Endothelial cell of umbilical vein (primary cell): ENCODE measurements around the gene GALR2. TPM values are rescaled to one million over a fixed set of nuclear protein-coding genes. Genes with fewer than 3 reads are reported as not detected.

Source experiments
- BruUV-seq: library from RNA; stranded (reverse); fragments of 400-500 nt; replicated peaks from 2 replicates; lab custom pipeline; 2021; lab: Mats Ljungman, UMichigan
- CTCF ChIA-PET: fragments of 300-600, 350-600 bp; sonication (Branson Sonifier 250); formaldehyde crosslinking; loops from one replicate; lab custom pipeline; 2021; ENCODE audit warnings: antibody characterized with exemption, inconsistent platforms; lab: Charles Lee
- POLR2A ChIA-PET: fragments of 300-600, 350-600 bp; sonication (Branson Sonifier 250); formaldehyde crosslinking; loops from one replicate; lab custom pipeline; 2021; ENCODE audit warnings: antibody characterized with exemption, inconsistent platforms; lab: Charles Lee
- DNase-seq: peaks from one replicate; pipeline ENCODE4 v3.0.0-alpha.2; 2011; ENCODE audit warnings: low read depth, low spot score
- FAIRE-seq: peaks from 2 replicates; lab custom pipeline; 2011; peaks lifted over from hg19 to GRCh38; lab: Jason Lieb, UNC
- H2AFZ ChIP-seq: 2 replicates; pipeline ENCODE4 v1.6.0; 2012; ENCODE audit warnings: low read depth, low read length, control low read depth, inconsistent platforms
- H3K27ac ChIP-seq: 2 replicates; pipeline ENCODE4 v1.5.1; 2011; ENCODE audit warnings: low read depth, mild to moderate bottlenecking, control low read depth, low read length, moderate library complexity; ENCODE audit not compliant: insufficient read depth
- H3K27me3 ChIP-seq, 2 experiments: 2 replicates each; pipeline versions ENCODE4 v1.6.0 to v1.6.1; 2011; ENCODE audit warnings: low read length in 2 of 2, mixed read lengths in 1 of 2; ENCODE audit not compliant: control insufficient read depth in 2 of 2, insufficient read depth in 2 of 2
- H3K36me3 ChIP-seq, 2 experiments: 2 replicates in 1 of 2; 3 replicates in 1 of 2; pipeline ENCODE4 v1.5.1; 2011; ENCODE audit warnings: low read length in 2 of 2, mild to moderate bottlenecking in 1 of 2, moderate library complexity in 1 of 2; ENCODE audit not compliant: control insufficient read depth in 2 of 2, insufficient read depth in 2 of 2; ENCODE audit errors: extremely low read depth in 1 of 2
- H3K4me1 ChIP-seq: 3 replicates; pipeline ENCODE4 v1.5.1; 2011; ENCODE audit warnings: mild to moderate bottlenecking, low read length; ENCODE audit not compliant: control insufficient read depth, insufficient read depth; ENCODE audit errors: extremely low read depth
- H3K4me2 ChIP-seq: 2 replicates; pipeline ENCODE4 v1.6.1; 2011; ENCODE audit warnings: low read length, control low read depth, mixed read lengths; ENCODE audit not compliant: insufficient read depth
- H3K4me3 ChIP-seq, 3 experiments: fragments of 200-600 bp in 1 of 3; sonication (generic), shearing (Covaris generic) in 1 of 3; replicated peaks in 1 of 3; 2 replicates each; pipeline ENCODE4 v1.5.1; 2011 to 2016; ENCODE audit warnings: control low read depth in 3 of 3, low read length in 3 of 3, mild to moderate bottlenecking in 2 of 3, inconsistent platforms in 1 of 3, low read depth in 1 of 3, moderate library complexity in 1 of 3; ENCODE audit not compliant: insufficient read depth in 1 of 3
- H3K79me2 ChIP-seq: 2 replicates; pipeline ENCODE4 v1.6.0; 2012; ENCODE audit warnings: low read length, inconsistent platforms; ENCODE audit not compliant: control insufficient read depth, insufficient read depth
- H3K9ac ChIP-seq: replicated peaks from 2 replicates; pipeline ENCODE3; 2011; ENCODE audit warnings: low read length, control low read depth; ENCODE audit not compliant: insufficient read depth; ENCODE audit errors: extremely low read depth
- H3K9me1 ChIP-seq: replicated peaks from 3 replicates; pipeline ENCODE4 v1.6.0; 2011; ENCODE audit warnings: mild to moderate bottlenecking, low read length; ENCODE audit not compliant: control insufficient read depth, insufficient read depth; ENCODE audit errors: extremely low read depth
- H3K9me3 ChIP-seq: replicated peaks from 2 replicates; pipeline ENCODE4 v1.5.1; 2012; ENCODE audit warnings: low read length, inconsistent platforms; ENCODE audit not compliant: control insufficient read depth, insufficient read depth
- H4K20me1 ChIP-seq: replicated peaks from 2 replicates; pipeline ENCODE3; 2011; ENCODE audit warnings: mild to moderate bottlenecking, low read length; ENCODE audit not compliant: control insufficient read depth, insufficient read depth; ENCODE audit errors: extremely low read depth
- dilution Hi-C: fragments of 300-500 bp; cut with MboI; formaldehyde crosslinking; loops from one replicate; pipeline ENCODE4 v1.15.0; 2019; ENCODE audit warnings: low sequenced_read_pairs; ENCODE audit not compliant: extremely low pct_ligation_motif_present
- intact Hi-C: fragments of 100-400 bp; cut with micrococcal nuclease; formaldehyde crosslinking; loops from one replicate; pipeline ENCODE4 v1.10.0; 2022
- polyA plus RNA-seq, 4 experiments: library from polyadenylated mRNA; depleted of rRNA in 3 of 4; stranded (reverse) in 3 of 4; unstranded in 1 of 4; fragments of >200 nt; gene quantifications; 2 replicates each; pipeline versions ENCODE4 v1.2.1 to v1.2.3, GENCODE V29; 2011 to 2012; ENCODE audit warnings: missing spikeins in 1 of 4
- total RNA-seq: library from RNA; stranded (reverse); gene quantifications from 2 replicates; pipeline ENCODE4 v1.2.3, GENCODE V29; 2021
- TF ChIP-seq, protein P1 (sequence below): IDR thresholded peaks from 2 replicates; pipeline ENCODE4 v1.6.1; 2011; ENCODE audit not compliant: insufficient read depth, insufficient read length
- TF ChIP-seq, protein P2 (sequence below), 2 donors: IDR thresholded peaks; 1 replicate in 1 of 2; 2 replicates in 1 of 2; pipeline ENCODE4 v1.5.1; 2011; ENCODE audit warnings: low read length in 2 of 2, mild to moderate bottlenecking in 2 of 2, moderate library complexity in 2 of 2, control low read depth in 1 of 2, inconsistent platforms in 1 of 2, low read depth in 1 of 2; ENCODE audit not compliant: insufficient read depth in 1 of 2; ENCODE audit errors: extremely low read depth in 1 of 2

Gene GALR2
- total and polyA plus RNA-seq, 2 donors (not counting 3 experiments of a cell fraction or from before 2014, with no cell fraction given), result 0.47 TPM; not detected in 1

GRCh38 chr17:76081295-76082210 lies 7.0 kb downstream of the GALR2 start:
- CTCF ChIA-PET, result no interaction called here
- no peak overlapping the region for H2AFZ ChIP-seq
- H3K4me1 ChIP-seq, result no peaks in the 10 kb centered on the region
- dilution Hi-C loops, result no loop called here
- H3K4me3 ChIP-seq, result no peak overlapping the region
- TF ChIP-seq, protein P1, sequence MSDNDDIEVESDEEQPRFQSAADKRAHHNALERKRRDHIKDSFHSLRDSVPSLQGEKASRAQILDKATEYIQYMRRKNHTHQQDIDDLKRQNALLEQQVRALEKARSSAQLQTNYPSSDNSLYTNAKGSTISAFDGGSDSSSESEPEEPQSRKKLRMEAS, result no peak
- TF ChIP-seq, protein P2, sequence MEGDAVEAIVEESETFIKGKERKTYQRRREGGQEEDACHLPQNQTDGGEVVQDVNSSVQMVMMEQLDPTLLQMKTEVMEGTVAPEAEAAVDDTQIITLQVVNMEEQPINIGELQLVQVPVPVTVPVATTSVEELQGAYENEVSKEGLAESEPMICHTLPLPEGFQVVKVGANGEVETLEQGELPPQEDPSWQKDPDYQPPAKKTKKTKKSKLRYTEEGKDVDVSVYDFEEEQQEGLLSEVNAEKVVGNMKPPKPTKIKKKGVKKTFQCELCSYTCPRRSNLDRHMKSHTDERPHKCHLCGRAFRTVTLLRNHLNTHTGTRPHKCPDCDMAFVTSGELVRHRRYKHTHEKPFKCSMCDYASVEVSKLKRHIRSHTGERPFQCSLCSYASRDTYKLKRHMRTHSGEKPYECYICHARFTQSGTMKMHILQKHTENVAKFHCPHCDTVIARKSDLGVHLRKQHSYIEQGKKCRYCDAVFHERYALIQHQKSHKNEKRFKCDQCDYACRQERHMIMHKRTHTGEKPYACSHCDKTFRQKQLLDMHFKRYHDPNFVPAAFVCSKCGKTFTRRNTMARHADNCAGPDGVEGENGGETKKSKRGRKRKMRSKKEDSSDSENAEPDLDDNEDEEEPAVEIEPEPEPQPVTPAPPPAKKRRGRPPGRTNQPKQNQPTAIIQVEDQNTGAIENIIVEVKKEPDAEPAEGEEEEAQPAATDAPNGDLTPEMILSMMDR (IDR thresholded peaks at IDR 0.05; ENCODE audit: extremely low read depth in 1 of 2, insufficient read depth in 1 of 2, low read depth in 1 of 2, low read length in 2 of 2), result no peak
- no peak overlapping the region for H3K4me2 ChIP-seq
- POLR2A ChIA-PET, result no interaction called here
- H3K9me1 ChIP-seq, result no peaks in the 10 kb centered on the region
- H3K36me3 ChIP-seq, result peaks cover 0 to 37% of the 10 kb centered on the region in 2 experiments
- H3K27ac ChIP-seq, result no peak overlapping the region
- FAIRE-seq (no peak), DNase-seq (no peak)
- H4K20me1 ChIP-seq, result no peaks in the 10 kb centered on the region
- H3K27me3 ChIP-seq, result peaks cover 40% of the 10 kb centered on the region in 2 experiments
- H3K9ac ChIP-seq, result no peak overlapping the region
- H3K9me3 ChIP-seq, result no peaks in the 10 kb centered on the region
- no TSS peak for BruUV-seq
- intact Hi-C loops, result no loop called here
- no peaks in the 10 kb centered on the region for H3K79me2 ChIP-seq
